GM12875 (cell line): ENCODE data around the gene GRM2.

Experiments
- H3K4me3 ChIP-seq: one replicate; pipeline ENCODE4 v1.5.1; 2011; ENCODE audit warnings: low read depth, low read length, control low read depth
- TF ChIP-seq, protein P1 (sequence below): IDR thresholded peaks from 2 replicates; pipeline ENCODE4 v1.5.1; 2011; ENCODE audit warnings: low read depth, mild to moderate bottlenecking, control low read depth, inconsistent platforms, low read length, moderate library complexity, borderline replicate concordance; ENCODE audit not compliant: insufficient read depth

Gene GRM2

DNA sequence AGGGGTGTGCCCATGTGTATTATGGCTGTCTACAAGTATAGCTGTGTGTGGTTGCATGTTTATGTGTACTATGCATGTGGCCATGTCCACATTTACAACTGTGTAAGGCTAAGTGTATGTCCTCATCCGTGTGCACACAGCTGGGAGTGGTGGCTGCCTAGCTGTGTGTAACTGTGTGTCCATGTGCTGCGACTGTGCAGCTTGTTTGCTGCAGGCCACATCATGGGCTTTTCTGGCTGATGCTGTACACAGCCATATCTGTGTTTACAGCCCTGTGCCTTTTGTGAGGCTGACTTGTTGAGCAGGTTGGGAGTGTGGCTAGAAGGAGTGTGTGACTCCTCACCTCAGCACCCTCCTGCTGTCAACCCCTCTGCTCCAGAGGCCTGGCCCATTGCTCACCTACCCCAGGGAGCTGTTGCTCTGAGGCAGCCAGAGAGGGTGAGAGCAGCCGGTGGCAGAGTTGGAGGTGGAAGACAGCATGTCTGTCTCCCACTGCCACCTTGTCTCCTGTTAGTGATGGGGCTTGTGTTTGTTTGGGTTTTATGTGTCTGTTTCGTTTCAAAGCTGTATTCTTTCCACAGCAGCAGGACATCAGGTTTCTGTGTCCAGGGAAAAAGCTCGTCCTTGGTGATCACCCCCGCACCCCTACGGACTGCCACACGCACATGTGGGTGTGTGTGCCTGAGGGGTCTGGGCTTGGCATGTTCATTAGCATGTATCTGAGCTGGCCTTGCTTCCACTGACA, 1.4 kb upstream of the GRM2 start:
- TF ChIP-seq, protein P1, sequence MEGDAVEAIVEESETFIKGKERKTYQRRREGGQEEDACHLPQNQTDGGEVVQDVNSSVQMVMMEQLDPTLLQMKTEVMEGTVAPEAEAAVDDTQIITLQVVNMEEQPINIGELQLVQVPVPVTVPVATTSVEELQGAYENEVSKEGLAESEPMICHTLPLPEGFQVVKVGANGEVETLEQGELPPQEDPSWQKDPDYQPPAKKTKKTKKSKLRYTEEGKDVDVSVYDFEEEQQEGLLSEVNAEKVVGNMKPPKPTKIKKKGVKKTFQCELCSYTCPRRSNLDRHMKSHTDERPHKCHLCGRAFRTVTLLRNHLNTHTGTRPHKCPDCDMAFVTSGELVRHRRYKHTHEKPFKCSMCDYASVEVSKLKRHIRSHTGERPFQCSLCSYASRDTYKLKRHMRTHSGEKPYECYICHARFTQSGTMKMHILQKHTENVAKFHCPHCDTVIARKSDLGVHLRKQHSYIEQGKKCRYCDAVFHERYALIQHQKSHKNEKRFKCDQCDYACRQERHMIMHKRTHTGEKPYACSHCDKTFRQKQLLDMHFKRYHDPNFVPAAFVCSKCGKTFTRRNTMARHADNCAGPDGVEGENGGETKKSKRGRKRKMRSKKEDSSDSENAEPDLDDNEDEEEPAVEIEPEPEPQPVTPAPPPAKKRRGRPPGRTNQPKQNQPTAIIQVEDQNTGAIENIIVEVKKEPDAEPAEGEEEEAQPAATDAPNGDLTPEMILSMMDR: no peak

GRCh38 chr3:51706021-51706485, 815 bp upstream of the GRM2 start:
- H3K4me3 ChIP-seq: no peak overlapping the region
- TF ChIP-seq, protein P1: no peak

More for the DNA sequence above, 1.4 kb upstream of the GRM2 start:
- no peak overlapping the region for H3K4me3 ChIP-seq

DNA sequence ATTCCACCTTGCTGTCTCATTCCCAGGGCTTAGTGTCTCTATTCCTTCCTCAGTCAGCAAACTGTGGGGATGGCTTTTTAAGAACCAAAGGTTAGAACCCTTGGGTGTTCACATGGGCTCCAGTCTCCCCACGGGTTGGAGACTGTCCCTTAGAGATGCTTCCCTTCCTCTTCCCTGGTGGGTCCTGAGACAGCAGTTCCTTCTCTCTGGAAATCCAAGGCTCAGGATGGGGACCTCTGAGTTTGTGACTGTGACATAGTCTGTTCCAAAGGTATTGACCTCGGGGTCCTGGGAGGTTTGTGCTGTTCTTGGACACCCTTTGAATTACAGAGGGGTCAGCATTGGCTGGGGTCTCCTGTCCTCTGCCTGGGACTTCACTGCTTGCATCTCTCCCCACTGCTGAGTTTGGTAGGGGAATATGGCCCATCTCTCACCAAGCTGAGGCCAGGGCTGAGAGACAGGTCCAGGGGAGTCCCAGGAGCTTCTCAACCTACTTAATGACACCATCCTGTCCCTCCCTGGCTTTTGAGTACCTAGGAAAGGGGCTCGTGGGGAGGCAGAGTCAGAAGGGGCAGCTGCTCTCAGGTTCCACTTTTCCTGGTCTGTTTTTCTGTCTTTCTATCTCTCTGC, 1.5 kb downstream of the GRM2 start:
- H3K4me3 ChIP-seq: no peak overlapping the region
- TF ChIP-seq, protein P1: no peak

GRCh38 chr3:51709004-51709420, 2.1 kb downstream of the GRM2 start:
- TF ChIP-seq, protein P1: no peak
- no peak overlapping the region for H3K4me3 ChIP-seq

DNA sequence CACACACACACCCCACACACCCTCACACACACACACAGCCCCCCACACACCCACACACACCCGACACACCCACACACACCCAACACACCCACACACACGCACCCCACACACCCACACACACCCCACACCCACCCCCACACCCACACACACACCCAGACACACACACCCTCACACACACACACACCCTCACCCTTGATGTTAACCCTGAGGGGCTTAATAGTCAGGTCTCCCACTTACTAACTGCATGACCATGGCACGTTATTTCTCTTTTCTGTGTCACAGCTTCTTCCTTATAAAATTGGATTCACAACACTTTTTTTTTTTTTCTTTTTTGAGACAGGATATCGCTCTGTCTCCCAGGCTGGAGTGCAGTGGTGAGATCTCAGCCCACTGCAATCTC, 2.8 kb downstream of the GRM2 start:
- H3K4me3 ChIP-seq: no peak overlapping the region
- TF ChIP-seq, protein P1: no peak

GRCh38 chr3:51710631-51711351, 3.9 kb downstream of the GRM2 start:
- TF ChIP-seq, protein P1: no peak
- no peak overlapping the region for H3K4me3 ChIP-seq
